ENCODE data around the gene PREP.

DNA sequence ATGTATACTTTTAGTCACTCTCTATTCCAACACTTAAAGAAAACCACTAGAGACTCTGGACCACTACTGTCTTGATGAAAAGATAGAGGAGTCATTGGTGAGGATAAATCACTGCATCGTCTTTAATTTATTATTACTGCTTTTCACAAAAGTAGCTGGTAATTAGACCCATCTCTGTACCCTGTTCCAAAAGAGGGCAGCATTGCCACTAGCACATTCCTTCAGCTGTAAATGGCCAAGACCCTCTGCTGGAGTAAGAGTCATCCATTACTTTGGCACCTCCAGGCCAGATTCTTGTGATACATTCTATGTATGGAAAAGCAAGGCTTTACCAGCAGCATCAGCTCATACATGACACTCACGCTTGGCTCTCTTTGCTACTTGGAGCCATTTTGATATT is 49.5 kb upstream of the PREP start:
- TF ChIP-seq, protein P1, sequence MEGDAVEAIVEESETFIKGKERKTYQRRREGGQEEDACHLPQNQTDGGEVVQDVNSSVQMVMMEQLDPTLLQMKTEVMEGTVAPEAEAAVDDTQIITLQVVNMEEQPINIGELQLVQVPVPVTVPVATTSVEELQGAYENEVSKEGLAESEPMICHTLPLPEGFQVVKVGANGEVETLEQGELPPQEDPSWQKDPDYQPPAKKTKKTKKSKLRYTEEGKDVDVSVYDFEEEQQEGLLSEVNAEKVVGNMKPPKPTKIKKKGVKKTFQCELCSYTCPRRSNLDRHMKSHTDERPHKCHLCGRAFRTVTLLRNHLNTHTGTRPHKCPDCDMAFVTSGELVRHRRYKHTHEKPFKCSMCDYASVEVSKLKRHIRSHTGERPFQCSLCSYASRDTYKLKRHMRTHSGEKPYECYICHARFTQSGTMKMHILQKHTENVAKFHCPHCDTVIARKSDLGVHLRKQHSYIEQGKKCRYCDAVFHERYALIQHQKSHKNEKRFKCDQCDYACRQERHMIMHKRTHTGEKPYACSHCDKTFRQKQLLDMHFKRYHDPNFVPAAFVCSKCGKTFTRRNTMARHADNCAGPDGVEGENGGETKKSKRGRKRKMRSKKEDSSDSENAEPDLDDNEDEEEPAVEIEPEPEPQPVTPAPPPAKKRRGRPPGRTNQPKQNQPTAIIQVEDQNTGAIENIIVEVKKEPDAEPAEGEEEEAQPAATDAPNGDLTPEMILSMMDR (conservative IDR thresholded peaks at IDR 0.05; ENCODE audit: low read depth, low read length), result no peak; the same call in 1 of the 2 replicates
- no peak for TF ChIP-seq EZH2 (IDR thresholded peaks at IDR 0.05; ENCODE audit: borderline replicate concordance, low read depth, low read length, poor library complexity, severe bottlenecking)
